Suppressor macrophage (primary cell): ENCODE results near the gene IARS2.
"Not testable (repeated sequence)": the region's sequence is repeated elsewhere in the genome, so short reads cannot be mapped to it uniquely, and the experiment has no call there.

Source experiments
- DNase-seq, 4 experiments: peaks; one replicate each; pipeline ENCODE4 v3.0.0-alpha.2; 2020 to 2022
- total RNA-seq, 17 experiments: gene quantifications; one replicate each; lab custom pipeline; 2026; ENCODE audit warnings: mixed read lengths in 6 of 17, inconsistent platforms in 3 of 17; lab: John Stamatoyannopoulos, UW

The IARS2 gene
- total RNA-seq, result 102 to 209 (median 161) reads per million in 17 experiments

- peak; percentile 88 to 96 (median 92) for DNase-seq
These were observed at the start of gene IARS2 for GRCh38 chr1:220094016-220094911. Gene IARS2 (plus strand): TSS chr1:220094132. CDS start chr1:220094217, 85 bp downstream.

GRCh38 chr1:220044678-220045355 lies 49.1 kb upstream of the IARS2 start:
- peak; percentile 24 to 69 (median 60) for DNase-seq

GRCh38 chr1:220045356-220046051 lies 48.4 kb upstream of the IARS2 start:
- no peak for DNase-seq

GRCh38 chr1:220046052-220046930 lies 47.6 kb upstream of the IARS2 start, which contains the start of gene EPRS1:
Gene EPRS1 (minus strand): TSS chr1:220046505. CDS start chr1:220046388, 117 bp downstream.
- peak; percentile 96 to 98 (median 98) for DNase-seq

- no peak for DNase-seq
These were observed 37.6 kb upstream of the IARS2 start for GRCh38 chr1:220056374-220056773.

- DNase-seq, result no peak
These were observed 33.1 kb upstream of the IARS2 start for GRCh38 chr1:220060876-220061275.

GRCh38 chr1:220062629-220063028 lies 31.3 kb upstream of the IARS2 start:
- no peak for DNase-seq

GRCh38 chr1:220067269-220068204 lies 26.4 kb upstream of the IARS2 start:
- no peak for DNase-seq

GRCh38 chr1:220076861-220077762 lies 16.8 kb upstream of the IARS2 start:
- no peak for DNase-seq

GRCh38 chr1:220077887-220078286 lies 16.0 kb upstream of the IARS2 start:
- no peak for DNase-seq

- peak in 3 of 4 experiments; percentile 7 to 43 (median 28) for DNase-seq
These were observed 9.5 kb upstream of the IARS2 start for GRCh38 chr1:220084460-220084859.

- DNase-seq, result not testable (repeated sequence)
These were observed 7.7 kb upstream of the IARS2 start for GRCh38 chr1:220086261-220086686.

- DNase-seq, result peak; percentile 97 to 98 (median 97)
These were observed 4.0 kb upstream of the IARS2 start, which contains the start of gene BPNT1 for GRCh38 chr1:220089650-220090556. Gene BPNT1 (minus strand): TSS chr1:220089788. CDS start chr1:220079846, 9,942 bp downstream.

GRCh38 chr1:220092694-220093093 lies 1.2 kb upstream of the IARS2 start:
- no peak for DNase-seq

GRCh38 chr1:220093361-220094015 lies 444 bp upstream of the IARS2 start:
- no peak for DNase-seq

- no peak for DNase-seq
These were observed 5.9 kb downstream of the IARS2 start for GRCh38 chr1:220099826-220100225.

- not testable (repeated sequence) for DNase-seq
These were observed 16.5 kb downstream of the IARS2 start for GRCh38 chr1:220110473-220110872.

GRCh38 chr1:220112600-220112999 lies 18.7 kb downstream of the IARS2 start:
- not testable (repeated sequence) for DNase-seq
